GM18520 (cell line): ENCODE data around the gene PACC1.
"Not testable (repeated sequence)": the region's sequence is repeated elsewhere in the genome, so short reads cannot be mapped to it uniquely, and the experiment has no call there.

Experiments
- ATAC-seq: cut with Tn5 transposase; IDR thresholded peaks from one replicate; pipeline ENCODE4 v1.9.1; 2021; ENCODE audit not compliant: unreplicated experiment

The PACC1 gene

DNA sequence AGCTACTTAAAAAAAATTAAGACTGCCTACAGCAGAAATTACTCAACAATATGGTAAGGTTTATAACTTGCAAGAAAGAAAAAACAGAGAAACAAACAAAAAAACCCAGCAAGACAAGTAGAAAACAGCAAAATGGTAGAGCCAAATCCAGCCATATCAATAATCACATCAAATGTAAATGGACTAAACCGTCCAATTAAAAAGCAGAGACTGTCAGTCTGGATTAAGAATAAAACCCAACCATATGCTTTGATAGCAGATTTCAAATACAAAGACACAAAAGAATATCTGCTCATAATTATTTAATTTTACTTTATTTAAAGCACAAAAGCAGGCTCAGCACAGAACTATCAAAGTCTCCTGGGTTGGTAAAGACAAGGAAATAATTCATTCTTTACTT lies 17.5 kb downstream of the PACC1 start:
- ATAC-seq: no peak

DNA sequence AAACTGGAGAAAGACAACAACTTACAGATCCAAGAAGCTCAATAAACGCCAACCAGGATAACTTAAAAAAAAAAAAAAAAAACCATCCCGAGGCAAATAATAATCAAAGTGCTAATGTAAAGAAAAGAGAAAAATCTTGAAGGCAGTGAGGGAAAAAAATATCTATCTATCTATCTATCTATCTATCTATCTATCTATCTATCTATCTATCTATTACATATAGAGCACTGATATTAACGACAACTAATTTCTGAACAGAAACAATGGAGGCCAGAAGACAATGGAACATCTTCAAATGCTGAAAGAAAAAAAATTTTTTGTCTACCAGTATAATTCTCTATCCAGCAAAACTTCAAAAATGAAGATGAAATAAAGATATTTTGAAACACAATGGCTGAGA lies 18.0 kb downstream of the PACC1 start:
- ATAC-seq: no peak

DNA sequence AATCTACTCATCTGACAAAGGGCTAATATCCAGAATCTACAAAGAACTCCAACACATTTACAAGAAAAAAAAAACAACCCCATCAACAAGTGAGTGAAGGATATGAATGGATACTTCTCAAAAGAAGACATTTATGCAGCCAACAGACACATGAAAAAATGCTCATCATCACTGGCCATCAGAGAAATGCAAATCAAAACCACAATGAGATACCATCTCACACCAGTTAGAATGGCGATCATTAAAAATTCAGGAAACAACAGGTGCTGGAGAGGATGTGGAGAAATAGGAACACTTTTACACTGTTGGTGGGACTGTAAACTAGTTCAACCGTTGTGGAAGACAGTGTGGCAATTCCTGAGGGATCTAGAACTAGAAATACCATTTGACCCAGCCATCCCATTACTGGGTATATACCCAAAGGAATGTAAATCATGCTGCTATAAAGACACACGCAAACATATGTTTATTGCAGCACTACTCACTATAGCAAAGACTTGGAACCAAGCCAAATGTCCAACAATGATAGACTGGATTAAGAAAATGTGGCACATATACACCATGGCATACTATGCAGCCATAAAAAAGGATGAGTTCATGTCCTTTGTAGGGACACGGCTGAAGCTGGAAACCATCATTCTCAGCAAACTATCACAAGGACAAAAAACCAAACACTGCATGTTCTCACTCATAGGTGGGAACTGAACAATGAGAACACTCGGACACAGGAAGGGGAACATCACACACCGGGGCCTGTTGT lies 18.8 kb downstream of the PACC1 start:
- not testable (repeated sequence) for ATAC-seq

DNA sequence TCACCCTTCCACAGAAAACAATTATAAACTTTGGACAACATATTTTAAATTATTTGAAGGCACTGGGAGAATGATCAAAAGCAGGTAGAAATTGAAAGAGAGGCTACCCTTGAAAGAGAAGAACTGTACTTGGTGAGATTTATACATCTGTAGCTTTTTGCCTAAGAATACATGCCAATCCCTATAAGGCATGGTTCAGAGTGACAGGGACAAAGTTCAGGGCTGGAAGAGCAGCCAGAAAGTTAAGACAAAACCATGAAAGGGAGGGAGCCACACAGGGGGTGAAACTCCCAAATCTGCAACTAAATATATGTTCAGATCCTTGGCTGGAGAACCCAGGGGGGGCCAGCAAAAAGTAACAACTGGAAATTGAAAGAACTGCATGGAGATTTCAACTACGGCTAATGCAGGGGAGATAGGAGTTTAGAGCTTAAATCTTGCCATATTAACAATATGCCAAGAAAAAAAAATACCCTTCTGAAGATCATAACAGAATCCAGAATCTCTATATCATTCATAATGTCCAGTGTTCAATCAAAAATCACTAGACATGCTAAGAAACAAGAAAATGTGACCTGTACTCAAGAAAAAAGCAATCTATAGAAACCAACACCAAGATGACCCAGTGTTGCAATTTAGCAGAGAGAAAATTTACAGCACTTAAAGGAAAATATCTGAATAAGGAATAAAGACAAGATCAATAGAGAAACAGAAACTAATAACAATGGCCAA lies 25.5 kb downstream of the PACC1 start:
- ATAC-seq: no peak

DNA sequence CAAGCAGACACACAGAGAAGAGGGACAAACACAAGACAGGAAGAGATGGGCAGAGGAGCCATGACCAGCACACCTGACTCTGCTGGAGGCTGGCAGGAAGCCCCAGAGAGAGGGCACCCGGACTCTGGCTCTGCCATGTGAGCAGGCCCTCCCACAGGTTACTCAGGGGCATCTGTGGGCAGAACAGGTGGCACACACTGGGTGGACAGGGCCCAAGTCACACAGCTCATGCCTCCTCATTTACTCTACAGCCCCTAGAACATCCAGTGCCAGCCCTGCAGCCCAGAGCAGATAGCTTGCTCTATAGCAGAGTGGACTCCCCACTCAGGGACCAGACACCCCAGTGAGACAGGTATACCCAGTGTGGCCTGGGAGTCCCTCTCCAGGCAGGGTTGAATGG lies 28.7 kb downstream of the PACC1 start:
- ATAC-seq: no peak

DNA sequence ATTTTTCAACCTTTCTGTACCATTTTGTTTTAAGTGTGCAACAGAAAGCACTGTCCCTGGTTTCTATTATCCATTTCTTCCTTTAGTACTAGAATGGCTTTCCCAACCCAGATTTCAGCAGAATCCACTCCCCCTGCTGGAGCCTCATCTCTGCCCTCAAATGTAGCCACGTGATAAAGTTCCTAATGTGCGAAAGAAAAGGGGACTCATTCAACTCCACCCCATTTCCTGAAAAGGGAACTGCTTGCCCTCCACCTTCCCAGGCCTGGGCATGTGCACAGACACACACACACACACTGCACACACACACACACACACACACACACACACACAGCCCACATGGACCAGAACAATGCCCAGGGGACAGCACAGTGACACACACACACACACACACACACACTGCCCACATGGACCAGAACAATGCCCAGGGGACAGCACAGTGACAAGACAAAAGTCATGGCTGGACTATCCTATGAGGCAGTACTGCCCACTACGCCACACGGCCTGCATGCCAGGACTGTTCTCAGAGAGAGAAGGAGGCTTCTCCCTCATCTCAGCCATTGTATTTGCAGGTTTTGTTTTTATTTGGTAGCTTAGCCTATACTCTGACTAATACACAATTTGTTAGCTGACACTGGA lies 33.2 kb downstream of the PACC1 start:
- no peak for ATAC-seq

DNA sequence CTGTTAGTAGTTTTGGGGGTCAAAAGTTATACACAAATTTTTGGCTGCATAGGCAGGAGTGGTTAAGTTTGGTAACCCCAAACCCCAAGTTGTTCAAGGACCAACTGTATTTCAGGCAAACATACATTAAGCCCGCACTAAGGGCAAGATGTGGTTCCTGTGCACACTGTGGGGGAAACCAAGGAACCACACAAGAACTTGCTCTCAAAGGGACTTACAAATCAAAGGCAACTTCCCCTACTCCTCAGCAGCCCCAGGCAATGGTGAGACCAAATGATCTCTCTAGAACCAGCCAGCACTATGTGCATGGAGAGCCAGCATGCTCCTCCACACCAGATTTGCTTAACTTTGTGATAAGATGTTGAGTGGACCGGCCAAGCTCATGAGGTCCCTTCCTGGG lies 35.3 kb downstream of the PACC1 start:
- ATAC-seq: no peak

DNA sequence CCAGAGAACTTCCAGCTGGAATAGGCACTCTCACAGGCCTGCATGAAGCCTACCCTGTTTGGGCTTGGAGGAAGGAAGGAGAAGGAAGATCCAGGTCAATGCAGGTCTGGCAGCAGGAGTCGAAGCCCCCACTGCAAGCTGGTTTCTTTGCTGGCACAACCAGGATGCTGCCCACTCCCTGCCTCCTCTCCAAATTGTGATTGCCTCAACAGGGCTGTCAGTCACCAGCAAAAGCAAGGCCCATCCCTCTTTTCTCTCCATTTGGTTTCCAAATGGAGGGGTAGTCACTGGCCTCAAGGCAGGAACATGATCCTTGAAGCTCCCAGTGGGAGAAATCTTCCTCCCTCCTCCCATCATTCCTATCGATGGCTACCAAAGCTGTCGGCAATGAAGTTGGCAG lies 37.0 kb downstream of the PACC1 start:
- ATAC-seq: no peak

DNA sequence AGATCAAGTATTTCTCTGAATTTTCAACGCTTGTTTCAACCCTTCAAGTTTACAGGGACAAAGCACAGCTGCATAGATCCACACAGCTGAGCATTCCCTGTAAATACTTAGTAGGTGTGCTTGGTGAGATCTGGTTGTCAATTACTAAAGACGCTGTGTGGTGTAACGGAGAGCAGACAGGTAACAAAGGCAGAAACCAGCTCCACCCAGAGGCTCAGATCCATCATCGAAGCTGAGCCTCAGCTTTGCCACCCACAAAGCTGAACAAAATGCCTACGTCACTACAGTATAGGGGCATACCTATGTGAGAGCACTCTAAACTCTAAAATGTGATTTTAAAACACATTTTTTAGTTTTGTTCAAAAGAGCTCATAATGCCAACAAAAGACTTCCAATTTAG lies 38.7 kb downstream of the PACC1 start:
- no peak for ATAC-seq

DNA sequence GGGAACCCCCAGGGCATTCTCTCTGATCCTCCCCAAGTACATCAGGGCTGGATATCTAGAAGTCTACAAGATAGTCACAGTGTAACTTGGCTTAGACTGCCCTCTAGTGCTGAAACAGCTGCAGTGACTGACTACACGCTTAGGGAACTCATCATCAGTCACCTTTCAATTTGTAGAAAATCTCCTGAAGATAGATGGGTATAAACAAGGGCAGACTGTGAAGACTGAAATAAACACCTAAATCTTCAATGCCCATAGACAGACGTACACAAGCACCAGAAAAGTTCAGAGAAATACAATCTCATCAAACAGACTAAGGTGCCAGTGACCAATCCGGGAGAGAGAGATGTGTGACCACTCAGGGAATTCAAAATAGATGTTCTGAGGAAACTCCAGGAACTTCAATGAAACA lies 46.6 kb downstream of the PACC1 start:
- ATAC-seq: peak; percentile 71

DNA sequence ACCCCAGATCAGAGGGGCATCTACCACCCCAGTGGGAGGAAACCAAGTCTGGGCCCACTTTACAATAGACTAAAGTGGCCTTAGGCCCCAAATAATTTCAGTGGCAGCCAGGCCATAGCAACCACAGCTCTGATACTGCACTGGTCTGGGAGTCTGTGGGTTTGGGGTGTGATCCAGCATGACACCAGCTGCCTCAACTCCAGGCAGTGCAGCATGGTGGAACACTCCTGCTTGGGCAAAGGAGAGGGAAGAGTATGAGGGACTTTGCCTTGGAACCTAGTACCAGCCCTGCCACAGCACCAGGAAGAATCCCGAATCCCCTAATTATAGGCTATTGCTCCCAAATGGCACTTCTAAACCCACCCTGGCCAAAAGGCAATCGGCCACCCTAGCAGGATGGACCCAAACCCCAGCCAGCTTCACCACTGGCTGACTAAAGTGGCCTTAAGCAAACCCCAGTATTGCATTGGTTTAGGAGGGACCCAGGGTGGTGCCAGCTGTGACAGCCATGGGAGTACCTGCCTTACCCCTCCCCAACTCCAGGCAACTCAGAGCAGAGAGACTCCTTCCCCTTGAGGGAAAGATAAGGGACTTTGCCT lies 47.1 kb downstream of the PACC1 start:
- no peak for ATAC-seq

DNA sequence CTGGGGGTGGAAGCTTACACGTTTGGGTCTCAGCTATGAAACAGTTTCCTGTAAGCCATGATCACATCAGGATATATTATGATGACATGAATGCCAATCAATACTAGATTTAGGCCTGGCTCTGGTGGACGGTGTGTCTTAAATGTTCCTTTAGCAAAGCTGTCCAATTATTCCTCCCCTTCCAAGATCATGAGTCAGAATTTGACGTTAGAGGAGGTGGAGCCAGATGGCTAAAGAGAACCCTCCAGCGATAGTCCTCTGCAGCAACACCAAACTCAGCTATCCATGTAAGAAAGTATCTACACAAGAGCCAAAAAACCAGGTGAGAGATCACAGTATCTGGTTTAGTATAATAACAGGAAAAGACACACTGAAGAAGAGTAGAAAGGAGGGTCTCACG lies 47.8 kb downstream of the PACC1 start:
- ATAC-seq: no peak

DNA sequence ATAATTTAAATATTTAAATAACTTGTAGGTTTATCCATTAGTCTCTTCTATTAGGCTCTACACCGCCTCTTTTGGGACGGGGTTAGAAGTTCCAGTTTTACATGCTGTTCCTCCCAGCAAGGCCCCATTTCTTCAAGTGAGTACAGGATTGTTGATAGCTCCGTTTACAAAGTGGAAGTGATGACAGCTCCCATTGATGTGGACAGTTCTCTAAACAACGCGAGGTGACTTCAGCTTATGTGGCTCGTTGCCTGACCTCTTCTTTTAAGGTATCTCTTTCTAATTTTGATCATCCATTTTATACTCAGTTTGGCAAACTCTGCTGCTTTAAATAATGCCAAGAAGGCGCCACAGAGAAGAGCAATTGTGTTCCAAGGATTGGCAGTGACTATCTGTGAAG lies 49.7 kb downstream of the PACC1 start:
- ATAC-seq: no peak

DNA sequence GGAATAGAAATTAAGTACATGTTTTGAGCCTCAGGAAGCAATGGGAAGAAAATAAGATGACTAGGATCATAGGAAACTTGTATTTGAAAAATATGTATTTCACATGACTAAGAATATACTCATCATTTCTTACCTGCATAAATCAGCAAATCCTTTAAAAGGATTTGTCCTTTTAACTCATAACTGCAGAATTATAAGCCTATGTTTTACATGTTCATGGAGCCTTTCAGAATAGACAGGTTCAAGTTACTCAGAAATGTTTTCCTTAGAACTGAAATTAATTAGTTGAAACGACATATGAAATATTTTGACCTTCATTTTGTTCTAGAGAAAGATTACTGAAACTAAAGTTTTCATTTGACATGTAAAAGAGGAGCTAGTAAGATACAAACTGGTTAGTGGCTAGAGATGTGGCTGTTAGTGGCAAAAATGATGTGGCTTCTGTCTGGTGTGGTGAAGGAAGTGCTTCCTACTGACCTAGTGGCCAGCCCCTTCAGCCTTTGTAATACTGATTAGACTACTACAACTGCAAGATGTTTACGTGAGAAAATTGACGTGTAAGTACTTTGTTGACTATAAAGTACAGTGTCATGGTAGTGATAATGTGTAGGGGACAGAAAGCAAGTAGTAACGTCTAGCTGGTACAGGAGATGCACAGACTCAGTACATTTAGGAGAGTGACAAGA lies 54.7 kb downstream of the PACC1 start:
- ATAC-seq: no peak

DNA sequence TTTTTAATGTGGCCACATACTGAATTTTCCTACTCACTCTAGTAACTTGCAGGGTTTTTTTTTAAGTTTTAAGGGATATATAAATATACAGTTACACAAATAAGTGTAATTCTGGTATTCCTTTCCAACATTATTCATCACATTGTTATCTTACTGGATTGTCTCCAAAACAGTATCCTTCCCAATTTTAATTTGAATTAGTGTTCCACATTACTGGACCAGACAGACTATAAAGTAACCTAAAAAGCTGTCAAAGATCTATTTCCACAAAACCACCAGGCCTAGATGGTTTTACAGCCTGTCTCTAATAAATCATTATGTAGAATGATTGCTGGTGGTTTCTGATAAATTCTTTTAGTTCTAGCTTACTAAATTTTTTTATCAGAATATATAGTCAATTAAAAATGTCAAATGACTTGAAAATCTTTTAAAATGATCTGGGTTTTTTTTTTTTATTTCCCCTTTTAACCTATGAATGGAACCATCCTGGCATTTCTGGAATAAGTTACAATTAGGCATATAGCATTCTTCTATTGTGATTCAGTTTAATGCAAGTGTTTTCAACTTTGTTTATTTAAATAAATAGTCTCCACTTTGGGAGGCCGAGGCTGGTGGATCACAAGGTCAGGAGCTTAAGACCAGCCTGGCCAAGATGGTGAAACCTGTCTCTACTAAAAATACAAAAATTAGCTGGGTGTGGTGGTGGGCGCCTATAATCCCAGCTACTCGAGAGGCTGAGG lies 59.3 kb downstream of the PACC1 start:
- ATAC-seq: no peak

DNA sequence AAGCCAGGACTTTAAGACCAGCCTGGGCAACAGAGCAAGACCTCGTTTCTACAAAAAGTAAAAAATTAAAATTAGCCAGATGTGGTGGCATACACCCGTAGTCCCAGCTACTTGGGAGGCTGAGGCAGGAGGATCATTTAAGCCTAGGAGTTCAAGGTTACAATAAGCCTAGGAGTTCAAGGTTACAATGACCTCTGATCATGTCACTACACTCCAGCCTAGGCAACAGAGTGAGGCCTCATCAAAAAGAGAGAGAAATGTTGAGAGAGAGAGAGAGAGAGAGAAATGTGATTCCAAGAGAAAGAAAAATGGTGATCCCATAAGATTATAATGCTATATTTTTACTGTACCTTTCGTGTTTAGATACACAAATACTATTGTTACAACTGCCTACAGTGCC lies 60.2 kb downstream of the PACC1 start:
- no peak for ATAC-seq

DNA sequence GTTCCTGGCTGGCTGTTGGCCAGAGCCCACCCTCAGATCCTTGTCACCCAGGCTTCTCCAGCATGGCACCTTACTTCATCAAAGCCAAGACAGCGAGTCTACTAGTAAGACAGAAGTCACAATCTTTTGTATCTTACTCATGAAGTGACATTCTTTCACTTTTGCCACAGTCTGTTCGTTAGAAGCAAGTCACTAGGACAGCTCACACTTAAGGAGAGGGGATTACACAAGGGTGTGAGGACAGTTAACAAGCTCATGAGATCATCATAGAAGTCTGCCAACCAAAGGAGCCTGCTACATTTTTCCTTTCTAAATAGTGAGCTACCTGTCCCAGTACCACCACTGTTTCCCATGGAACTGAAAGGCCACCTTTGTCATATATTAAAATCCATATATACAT lies 61.5 kb downstream of the PACC1 start:
- ATAC-seq: no peak

DNA sequence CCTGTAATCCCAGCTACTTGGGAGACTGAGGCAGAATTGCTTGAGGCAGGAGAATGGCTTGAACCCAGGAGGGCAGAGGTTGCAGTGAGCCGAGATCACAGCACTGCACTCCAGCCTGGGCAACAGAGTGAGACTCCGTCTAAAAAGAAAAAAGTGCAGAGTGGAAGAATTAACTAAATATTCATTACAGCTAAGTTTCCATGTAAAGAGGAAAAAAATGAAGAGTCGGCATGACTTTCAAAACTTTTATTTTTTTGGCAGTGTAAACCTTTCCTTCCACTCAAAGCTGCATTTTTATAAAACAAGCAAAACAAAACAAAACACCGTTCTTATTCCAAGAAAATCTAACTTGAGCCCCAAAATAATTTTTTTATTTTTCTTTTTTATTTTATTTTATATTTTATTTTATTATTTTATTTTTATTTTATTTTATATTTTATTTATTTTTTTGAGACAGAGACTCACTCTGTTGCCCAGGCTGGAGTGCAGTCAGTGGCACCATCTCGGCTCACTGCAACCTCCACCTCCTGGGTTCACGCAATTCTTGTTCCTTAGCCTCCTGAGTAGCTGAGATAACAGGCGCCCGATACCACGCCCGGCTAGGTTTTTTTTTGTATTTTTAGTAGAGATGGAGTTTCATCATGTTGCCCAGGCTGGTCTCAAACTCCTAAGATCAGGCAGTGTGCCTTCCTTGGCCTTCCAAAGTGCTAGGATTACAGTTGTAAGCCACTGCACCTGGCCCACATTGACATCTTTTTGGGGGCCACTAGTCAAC lies 62.9 kb downstream of the PACC1 start:
- no peak for ATAC-seq

DNA sequence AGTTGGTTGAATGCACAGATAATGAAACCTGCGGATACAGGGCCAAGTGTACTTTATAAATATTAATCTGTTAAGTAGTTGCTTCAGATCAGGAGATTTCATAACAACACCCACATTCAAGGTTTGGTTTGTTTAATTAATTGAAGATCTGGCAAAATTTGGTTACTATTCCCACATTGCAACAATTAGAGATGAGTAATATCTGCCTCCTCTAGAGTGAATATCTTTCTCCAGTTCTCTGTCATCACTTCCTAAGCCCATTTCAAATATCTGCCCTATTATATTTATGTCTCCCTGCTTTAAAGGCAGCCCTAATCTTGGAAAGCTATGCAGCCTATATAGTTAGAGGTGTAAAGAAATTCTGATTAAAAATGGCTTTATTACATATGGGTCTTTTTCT lies 68.1 kb downstream of the PACC1 start:
- no peak for ATAC-seq

DNA sequence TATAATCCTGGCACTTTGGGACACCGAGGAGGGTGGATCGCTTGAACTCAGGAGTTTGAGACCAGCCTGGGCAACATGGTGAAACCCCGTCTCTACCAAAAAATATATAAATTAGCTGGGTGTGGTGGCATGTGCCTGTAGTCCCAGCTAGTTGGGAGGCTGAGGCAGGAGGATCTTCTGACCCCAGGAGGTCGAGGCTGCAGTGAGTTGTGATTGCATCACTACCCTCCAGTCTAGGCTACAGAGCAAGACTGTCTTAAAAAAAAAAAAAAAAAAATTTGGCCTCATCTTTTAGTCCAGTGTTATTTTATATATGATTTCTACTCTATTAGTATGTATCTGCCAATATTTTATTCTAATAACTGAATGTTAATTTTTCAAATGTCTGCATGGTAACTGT lies 69.8 kb downstream of the PACC1 start:
- no peak for ATAC-seq
